ENCODE measurements around the gene EYS. TPM values are rescaled to one million over a fixed set of nuclear protein-coding genes. Genes with fewer than 3 reads are reported as not detected.

Gene EYS
- polyA plus RNA-seq, 1 experiment: not detected

DNA sequence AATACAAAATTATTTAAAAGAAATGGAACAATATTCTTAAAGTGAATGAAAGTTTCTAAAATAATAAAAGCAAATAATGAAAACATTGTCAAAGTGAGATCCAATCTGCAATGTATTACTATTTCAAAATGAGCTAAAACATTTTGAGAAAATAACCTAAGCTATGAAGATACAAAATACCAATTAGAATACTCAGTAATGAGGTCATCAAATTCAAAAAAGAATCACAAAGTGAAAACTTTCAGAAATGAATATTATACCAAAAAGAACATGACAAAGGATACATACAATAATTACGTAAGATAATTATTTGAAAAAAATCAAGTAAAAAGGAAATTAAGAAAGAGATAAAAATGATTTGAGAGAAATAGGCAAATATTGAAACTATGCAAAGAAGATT, 634.5 kb downstream of the EYS start:
- H3K9me3 ChIP-seq (ENCODE audit: control insufficient read depth, insufficient read depth, low read length): no peaks in the 10 kb centered on the region
- H3K4me3 ChIP-seq (ENCODE audit: low read depth, low read length): no peak overlapping the region
- no peak overlapping the region for H3K27ac ChIP-seq (ENCODE audit: low read depth, low read length)
- no peaks in the 10 kb centered on the region for H3K27me3 ChIP-seq (ENCODE audit: control insufficient read depth, insufficient read depth, low read length)
- TF ChIP-seq, protein P1, sequence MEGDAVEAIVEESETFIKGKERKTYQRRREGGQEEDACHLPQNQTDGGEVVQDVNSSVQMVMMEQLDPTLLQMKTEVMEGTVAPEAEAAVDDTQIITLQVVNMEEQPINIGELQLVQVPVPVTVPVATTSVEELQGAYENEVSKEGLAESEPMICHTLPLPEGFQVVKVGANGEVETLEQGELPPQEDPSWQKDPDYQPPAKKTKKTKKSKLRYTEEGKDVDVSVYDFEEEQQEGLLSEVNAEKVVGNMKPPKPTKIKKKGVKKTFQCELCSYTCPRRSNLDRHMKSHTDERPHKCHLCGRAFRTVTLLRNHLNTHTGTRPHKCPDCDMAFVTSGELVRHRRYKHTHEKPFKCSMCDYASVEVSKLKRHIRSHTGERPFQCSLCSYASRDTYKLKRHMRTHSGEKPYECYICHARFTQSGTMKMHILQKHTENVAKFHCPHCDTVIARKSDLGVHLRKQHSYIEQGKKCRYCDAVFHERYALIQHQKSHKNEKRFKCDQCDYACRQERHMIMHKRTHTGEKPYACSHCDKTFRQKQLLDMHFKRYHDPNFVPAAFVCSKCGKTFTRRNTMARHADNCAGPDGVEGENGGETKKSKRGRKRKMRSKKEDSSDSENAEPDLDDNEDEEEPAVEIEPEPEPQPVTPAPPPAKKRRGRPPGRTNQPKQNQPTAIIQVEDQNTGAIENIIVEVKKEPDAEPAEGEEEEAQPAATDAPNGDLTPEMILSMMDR (IDR thresholded peaks at IDR 0.05; ENCODE audit: low read depth, low read length): no peak
- no peak for DNase-seq (ENCODE audit: low read depth, low spot score)
- CTCF ChIA-PET: no interaction called here
- POLR2A ChIA-PET: no interaction called here

DNA sequence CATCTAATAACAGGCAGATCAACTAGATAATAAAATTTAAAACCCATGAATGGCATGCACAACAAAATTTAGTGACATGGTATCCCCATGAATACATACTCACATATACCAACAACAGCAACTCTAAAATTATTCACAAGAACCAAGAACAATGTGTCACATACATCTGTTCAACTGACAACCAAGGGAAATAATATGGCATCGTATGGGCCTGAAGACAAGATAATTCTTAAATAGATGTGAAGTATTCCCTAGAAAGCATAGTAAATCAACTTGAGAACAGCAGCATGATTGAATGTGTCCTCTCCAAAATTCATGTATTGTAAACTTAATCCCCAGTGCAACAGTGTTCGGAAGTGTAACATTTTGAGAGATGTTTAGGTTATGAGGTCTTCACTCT, 635.5 kb downstream of the EYS start:
- Histone ChIP-seq H3K27ac (ENCODE audit: low read depth, low read length) (no peak overlapping the region), H3K9me3 (ENCODE audit: control insufficient read depth, insufficient read depth, low read length) (no peaks in the 10 kb centered on the region), H3K27me3 (ENCODE audit: control insufficient read depth, insufficient read depth, low read length) (no peaks in the 10 kb centered on the region), H3K4me3 (ENCODE audit: low read depth, low read length) (no peak overlapping the region)
- DNase-seq (ENCODE audit: low read depth, low spot score): no peak
- TF ChIP-seq, protein P1 (IDR thresholded peaks at IDR 0.05; ENCODE audit: low read depth, low read length): no peak
- ChIA-PET CTCF (no interaction called here), POLR2A (no interaction called here)

DNA sequence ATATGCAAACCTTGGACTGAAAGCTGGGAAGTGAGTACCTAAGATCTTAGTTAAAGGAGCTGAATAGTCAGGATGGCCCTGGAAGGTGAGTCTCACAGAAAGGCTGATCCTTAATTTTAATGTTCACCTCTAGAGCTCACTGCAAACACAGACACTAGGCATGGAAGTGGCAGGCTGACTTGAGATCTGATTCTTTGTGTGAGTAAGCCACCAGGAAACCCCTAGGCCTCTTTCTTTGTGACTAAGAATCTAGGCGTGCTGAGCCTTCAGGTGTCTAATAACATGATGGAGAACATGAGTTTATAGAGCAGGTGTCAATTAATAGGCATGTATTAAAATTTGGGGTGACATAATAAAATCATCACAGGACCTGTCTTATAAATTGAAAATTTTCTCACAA, 642.2 kb downstream of the EYS start:
- ChIA-PET CTCF (interaction anchor here (1.1 kb wide), 1 partner anchor 534 kb away, joined by 5 read pairs; no protein-coding TSS in a partner anchor), POLR2A (no interaction called here)
- Histone ChIP-seq H3K27me3 (ENCODE audit: control insufficient read depth, insufficient read depth, low read length) (no peaks in the 10 kb centered on the region), H3K27ac (ENCODE audit: low read depth, low read length) (no peak overlapping the region), H3K4me3 (ENCODE audit: low read depth, low read length) (no peak overlapping the region), H3K9me3 (ENCODE audit: control insufficient read depth, insufficient read depth, low read length) (no peaks in the 10 kb centered on the region)
- TF ChIP-seq, protein P1 (IDR thresholded peaks at IDR 0.05; ENCODE audit: low read depth, low read length): no peak
- DNase-seq (ENCODE audit: low read depth, low spot score): no peak

DNA sequence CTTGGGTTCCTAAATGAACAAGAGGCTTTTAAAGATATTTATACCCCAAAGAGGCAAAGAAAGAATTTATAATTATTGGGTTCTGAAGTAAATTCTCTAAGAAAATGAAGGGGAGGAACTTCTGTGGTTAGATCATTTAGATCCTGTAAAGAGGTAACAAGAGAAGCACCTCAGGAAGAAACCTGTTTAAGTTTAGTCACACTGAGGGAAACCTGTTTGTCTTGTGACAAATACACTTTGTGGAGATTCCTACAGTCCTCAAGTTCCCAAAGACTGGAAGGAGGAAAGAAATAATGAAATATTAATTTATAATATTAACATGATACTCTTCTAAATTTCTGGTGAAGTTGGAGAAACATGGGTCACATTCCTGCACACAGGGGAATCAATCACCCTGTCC, 647.5 kb downstream of the EYS start:
- Histone ChIP-seq H3K9me3 (ENCODE audit: control insufficient read depth, insufficient read depth, low read length) (no peaks in the 10 kb centered on the region), H3K4me3 (ENCODE audit: low read depth, low read length) (no peak overlapping the region), H3K27ac (ENCODE audit: low read depth, low read length) (no peak overlapping the region), H3K27me3 (ENCODE audit: control insufficient read depth, insufficient read depth, low read length) (no peaks in the 10 kb centered on the region)
- CTCF ChIA-PET: no interaction called here
- no peak for DNase-seq (ENCODE audit: low read depth, low spot score)
- POLR2A ChIA-PET: no interaction called here
- TF ChIP-seq, protein P1 (IDR thresholded peaks at IDR 0.05; ENCODE audit: low read depth, low read length): no peak

DNA sequence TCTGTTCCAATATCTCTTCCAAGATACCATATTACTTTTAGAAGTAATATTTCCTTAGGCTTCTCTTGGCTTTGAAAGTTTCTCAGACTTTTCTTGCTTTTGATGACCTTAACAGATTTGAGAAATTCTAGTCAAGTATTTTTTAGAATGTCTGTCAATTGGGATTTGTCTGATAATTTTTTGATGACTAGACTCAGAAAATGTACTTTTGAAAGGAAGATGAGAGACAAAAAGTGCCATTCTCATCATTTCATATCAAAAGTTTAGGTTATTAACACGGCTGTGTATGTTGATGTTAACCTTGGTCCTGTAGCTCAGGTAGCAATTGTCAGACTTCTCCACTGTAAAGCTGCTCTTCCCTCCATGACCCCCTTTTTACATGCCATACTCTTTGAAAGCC, 651.5 kb downstream of the EYS start:
- TF ChIP-seq, protein P1 (IDR thresholded peaks at IDR 0.05; ENCODE audit: low read depth, low read length): no peak
- ChIA-PET CTCF (no interaction called here), POLR2A (no interaction called here)
- Histone ChIP-seq H3K4me3 (ENCODE audit: low read depth, low read length) (no peak overlapping the region), H3K9me3 (ENCODE audit: control insufficient read depth, insufficient read depth, low read length) (no peaks in the 10 kb centered on the region), H3K27ac (ENCODE audit: low read depth, low read length) (no peak overlapping the region), H3K27me3 (ENCODE audit: control insufficient read depth, insufficient read depth, low read length) (no peaks in the 10 kb centered on the region)
- DNase-seq (ENCODE audit: low read depth, low spot score): no peak

Measured in AG04450 (cell line).